ENCODE measurements around the gene PCSK9.
"Not testable (repeated sequence)": the region's sequence is repeated elsewhere in the genome, so short reads cannot be mapped to it uniquely, and the experiment has no call there.

Gene PCSK9

DNA sequence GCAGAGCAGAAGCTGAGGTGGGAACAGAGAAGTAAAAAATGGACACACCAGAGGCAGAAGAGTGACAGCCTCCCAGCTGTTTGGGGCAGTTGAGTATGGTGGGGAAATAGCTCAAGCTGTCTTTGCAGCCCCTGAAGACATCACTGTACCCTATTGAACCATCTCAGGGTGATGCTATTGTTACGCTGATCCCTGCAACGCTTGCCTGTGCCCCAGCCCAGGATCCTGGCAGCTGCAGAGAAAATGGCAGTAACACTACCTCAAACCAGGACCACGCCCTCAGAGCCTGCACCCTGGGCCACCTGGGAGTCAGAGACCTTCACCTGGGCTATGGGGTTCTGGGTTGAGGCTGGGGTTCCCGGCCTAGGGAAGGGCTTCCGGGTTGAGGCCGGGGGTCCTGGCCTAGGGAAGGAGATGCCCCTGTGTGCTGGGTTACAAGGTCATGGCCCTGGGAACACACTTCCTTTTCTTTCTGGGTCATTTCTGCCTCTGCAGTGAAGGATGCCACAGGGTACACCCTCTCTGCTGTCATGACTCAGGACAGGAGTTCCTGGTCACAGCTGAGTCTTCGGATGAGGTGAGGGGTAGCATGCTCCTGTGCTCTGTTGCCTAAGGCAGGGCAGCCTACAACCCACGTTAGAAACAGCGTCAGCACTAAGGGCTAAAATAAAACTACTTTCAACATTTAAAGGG is 29.0 kb upstream of the PCSK9 start:
- DNase-seq: no peak

DNA sequence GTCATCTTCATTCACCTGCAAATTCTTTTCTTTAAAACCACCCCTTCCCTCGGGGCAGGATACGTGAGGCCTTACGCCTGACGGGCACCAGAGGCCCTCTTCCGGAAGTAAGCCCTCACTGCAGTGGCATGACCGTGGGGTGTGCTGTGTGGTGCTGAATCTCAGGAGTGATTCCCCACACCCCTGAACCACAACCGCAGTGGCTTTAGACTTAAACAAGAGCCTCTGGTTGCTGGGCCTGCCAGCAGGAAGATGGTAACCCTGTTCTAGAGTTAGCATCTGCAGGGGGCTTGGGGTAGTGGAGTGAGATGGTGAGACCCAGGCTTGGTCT is 28.5 kb upstream of the PCSK9 start:
- DNase-seq: no peak

DNA sequence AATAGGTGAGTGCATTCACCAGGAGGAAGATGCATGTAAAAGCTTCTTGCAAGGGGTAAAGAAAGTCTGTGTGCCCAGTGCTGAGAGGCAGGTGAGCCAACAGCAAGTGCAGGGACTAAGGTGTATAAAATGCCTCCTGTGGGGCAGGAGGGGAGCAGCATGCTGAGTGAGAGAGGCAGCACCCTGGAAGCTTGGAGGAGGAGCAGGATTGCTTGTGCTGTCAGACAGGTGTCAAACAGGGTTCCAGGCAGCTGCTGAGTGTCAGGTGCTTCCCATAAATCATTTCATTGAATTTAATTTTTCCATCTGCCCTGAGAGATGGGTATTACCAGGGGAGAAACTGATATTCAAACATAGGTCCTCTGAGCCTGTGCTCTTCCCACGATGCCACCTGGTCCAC is 26.7 kb upstream of the PCSK9 start:
- DNase-seq: no peak

DNA sequence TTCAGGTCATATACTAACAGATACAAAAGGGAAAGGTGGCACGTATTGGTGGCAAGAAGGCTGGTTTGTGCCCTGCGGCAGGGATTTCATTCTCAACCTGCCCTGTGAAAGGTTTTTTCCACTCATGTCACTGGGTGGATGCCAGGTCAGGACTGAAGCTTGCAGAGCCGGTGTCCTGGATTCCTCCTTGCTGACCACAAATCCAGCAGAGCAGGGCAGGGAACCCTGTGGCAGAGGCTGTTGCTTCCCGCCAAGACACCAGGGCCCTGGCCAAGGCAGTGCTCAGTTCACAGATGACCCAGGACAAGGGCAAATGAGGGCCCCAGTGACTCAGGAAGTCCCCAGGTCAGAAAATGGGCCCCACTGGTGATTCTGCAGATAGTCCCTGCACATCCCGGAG is 24.2 kb upstream of the PCSK9 start:
- DNase-seq: no peak

DNA sequence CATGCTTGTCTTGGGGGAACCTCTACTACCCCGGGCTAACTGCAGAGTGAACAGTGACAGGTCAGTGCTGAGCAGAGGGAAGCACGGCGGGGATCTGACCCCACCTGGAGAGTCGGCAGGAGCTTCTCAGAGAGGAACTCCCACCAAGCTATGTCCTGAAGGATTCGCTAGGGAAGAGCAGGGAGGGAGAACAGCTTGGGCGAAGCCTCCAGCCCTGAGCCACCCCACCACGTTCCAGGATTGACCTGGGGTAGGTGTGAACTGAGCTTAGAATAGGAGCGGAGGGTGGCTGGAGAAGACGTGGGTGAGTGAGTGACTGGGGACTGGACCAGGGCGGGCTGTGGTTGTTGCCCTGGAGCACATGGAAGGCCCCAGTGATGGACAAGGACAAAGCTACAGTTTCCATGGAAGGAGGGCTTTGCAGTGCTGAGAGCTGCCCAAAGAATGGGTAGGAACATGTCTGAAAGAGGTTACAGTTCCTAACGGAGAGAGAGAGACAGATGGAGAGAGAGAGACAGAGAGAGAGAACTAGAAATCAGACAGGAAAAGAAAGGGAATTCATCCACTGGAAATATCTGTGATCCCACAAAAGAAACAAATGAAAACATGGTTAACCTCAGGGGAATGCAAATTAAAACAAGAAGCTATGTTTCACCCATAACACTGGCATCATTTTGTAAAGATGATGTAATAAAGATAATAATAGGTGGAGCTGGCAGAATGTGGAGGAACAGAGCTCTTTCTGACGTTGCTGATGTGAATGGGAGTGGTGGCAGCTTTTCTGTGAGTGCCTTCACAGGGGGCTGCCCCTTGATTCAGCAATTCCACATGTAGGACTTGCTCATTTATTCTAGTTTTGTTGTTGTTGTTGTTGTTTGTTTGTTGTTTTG is 23.4 kb upstream of the PCSK9 start:
- no peak for DNase-seq

DNA sequence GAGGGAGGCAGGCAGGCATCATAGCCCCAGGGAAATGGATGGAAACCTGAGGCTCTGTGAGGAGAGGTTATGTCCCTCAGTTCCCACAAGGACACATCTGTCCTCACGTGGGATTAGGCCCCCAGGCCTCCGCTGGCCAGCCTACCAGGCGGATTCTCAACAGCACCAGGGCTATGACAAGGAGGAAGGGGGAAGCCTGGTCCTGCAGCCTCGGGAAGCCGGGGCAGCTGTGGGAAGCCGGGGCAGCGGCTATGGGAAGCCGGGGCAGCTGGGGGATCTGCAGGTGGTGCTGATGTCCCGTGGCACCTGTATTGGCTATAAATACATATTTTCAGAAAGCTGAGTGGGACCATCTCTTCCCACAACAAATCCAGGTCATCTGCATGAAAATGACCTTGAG is 21.0 kb upstream of the PCSK9 start:
- DNase-seq: no peak

DNA sequence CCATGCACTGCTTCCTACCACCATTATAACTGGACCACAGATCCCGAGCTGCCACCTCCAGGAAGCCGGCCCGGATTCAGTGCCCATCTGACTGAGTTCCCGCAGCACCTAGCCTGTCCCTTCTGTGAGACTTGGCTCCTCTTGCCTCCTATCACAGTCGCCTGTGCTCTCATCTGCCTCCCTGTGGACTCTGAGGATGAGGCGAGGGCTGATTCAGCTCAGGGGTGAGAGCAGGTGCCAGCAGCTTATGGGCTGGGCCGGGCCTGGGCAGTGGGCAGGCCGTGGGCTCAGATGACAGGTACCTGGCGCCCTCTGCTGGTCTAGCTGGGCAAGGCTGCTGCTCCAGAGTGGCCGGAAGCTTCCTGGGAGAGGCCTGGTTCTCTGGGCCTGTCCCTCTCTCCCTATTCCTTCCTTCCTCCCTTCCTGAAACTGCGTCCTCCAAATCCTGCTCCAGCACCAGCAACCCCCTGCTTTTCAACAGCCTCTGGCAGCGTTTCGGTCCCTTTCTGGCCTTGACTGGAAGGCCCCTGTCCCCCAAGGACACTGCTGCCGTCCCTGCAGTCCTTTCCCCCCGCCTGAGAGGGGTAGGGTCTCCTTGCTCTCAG is 17.3 kb upstream of the PCSK9 start:
- peak; percentile 6 to 42 (median 30) for DNase-seq

DNA sequence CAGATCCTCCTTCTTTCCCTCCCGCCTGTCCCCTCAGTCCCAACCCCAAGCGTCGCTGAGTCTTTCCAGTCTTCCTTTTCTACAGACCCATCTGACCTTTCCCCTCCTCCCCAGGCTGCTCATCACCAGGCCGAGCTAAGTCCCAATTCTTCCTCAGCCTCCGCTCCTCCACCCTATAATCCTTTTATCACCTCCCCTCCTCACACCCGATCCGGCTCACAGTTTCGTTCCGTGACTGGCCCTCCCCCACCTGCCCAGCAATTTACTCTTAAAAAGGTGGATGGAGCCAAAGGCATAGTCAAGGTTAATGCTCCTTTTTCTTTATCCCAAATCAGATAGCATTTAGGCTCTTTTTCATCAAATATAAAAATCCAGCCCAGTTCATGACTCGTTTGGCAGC is 15.2 kb upstream of the PCSK9 start:
- not testable (repeated sequence) for DNase-seq

DNA sequence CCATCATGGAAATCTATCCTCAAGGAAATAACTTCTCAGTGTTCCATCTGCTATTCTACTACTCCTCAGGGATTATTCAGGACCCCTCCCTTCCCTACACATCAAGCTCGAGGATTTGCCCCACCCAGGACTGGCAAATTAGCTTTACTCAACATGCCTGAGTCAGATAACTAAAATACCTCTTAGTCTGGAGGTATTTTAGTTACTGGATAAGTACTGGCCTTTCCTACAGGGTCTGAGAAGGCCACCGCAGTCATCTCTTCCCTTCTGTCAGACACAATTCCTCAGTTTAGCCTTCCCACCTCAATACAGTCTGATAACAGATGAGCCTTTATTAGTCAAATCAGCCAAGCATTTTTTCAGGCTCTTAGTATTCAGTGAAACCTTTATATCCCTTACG is 12.7 kb upstream of the PCSK9 start:
- DNase-seq: not testable (repeated sequence)

DNA sequence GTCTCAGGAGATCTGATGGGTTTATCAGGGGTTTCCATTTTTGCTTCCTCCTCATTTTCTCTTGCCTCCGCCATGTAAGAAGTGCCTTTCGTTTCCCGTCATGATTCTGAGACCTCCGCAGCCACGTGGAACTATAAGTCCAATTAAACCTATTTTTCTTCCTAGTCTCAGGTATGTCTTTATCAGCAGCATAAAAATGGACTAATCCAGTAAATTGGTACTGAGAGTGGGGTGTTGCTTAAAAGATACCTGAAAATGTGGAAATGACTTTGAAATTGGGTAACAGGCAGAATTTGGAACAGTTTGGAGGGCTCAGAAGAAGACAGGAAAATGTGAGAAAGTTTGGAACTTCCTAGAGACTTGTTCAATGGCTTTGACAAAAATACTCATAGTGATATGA is 8.2 kb upstream of the PCSK9 start:
- not testable (repeated sequence) for DNase-seq

DNA sequence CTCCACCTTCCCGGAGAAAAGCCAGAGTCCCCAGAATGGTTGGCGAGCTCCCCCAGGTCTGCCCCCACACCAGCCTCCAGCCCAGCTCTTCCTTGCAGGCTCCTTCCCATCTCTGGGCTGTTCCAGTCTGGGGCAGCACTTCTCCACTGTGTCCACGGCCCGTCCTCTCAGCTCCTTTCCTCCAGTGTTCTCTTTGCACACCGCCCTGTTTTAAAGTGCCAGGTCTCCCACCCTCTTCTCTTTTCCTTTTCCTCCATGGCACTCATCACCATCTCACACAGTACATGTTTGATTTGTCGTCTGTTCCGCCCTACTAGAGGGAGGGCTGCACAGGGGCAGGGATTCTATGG is 6.1 kb upstream of the PCSK9 start:
- DNase-seq: no peak

DNA sequence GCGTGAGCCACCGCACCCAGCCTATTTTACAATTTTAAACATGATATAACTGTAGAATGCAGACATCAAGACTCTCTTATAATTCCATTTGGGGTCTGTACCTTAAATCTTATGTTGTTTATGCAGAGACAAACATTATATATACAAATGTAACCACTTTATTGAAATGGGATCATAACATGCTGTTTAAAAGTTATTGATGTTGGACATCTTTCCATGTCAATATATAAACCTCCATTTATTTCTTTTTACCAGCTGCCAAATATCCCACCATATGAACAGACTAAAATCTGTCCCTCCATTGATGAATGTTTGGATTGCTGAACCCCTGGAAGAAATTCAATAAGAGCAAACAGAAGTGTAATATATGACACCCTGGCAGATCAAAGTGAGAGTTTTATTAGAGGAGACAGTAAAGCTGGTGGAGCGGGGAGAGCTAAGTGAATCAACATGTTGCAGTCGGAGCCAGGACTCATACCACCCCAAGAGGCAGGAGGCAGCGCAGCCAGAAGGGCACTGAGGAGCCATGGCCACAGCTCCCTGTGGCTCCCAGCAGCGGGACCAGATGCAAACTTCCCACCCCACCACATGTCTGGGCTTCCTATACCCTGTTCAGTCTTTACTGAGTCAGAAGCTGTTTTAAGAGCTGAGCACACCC is 4.7 kb upstream of the PCSK9 start:
- DNase-seq: no peak

DNA sequence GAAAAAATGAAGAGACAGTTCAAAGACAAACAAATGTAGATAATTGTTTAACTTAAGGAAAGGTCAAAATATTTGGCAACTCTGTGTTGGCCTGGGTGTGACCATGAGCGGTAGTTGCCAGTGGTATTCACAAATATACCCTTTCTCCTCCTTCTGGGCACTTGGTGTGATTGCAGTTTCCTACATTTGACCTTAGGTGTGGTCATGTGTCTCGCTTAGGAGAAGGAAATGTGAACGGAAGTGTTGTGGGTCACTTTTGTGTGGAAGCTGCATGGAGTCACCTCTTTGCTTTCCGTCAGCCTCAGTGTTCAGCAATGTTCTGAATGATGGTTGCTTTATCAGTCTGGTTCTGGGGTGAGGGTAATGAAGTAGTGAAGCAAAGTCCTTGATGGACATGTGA is 3.4 kb upstream of the PCSK9 start:
- no peak for DNase-seq

DNA sequence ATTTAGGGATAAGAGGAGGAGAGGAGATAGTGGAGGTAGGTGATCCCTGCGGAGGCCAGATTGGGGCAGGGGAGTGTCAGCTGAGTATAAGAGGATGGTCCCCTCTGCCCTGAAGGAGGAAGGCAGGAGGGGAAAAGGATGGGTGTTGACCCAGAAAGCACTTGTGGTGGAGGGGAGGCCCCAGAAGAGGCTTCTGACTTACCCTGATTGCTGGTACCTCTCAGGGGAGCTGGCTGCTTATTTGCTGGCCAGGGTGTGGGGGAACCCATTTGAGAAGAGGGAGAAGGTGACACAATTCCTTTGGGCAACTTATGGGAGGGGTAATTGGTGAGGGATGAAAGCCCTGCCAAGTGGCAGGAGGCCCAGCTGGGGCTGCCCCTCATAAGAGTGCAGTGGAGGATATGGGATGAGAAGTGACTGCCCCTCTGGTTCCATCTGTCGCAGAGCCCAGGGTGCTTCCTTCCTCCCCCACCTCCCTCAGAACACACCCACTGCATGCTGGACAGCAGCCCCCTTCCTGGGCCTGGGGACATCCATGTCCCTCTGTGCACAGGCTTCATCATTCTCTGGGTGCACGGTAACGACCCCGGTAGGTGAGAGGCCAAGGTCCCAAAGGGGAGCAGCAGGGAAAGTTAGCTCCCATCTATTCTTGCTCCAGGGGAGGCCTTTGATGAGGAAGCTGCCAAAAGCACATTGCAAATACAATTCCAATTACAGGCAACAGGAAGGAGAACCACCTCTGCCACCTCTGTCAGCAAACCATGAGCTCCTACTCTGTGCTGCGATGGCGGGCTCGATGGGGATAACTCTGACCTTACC is 1.4 kb upstream of the PCSK9 start:
- DNase-seq: no peak

DNA sequence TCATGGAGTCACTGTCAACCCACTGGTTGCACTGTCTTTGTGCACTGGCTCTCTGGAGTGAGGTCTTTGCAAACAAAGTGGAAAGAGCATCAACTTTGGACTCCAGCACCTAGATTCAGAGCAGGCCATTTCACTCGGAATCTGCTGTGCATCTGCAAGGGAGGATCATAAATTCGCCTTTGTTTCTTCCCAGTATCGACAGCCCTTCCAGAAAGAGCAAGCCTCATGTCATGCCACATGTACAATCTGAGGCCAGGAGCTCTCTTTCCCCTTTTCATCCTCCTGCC is 853 bp upstream of the PCSK9 start:
- no peak for DNase-seq

DNA sequence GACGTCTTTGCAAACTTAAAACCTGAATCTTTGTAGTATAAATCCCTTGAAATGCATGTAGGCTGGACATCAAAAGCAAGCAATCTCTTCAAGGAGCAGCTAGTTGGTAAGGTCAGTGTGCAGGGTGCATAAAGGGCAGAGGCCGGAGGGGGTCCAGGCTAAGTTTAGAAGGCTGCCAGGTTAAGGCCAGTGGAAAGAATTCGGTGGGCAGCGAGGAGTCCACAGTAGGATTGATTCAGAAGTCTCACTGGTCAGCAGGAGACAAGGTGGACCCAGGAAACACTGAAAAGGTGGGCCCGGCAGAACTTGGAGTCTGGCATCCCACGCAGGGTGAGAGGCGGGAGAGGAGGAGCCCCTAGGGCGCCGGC is 390 bp upstream of the PCSK9 start:
- DNase-seq: no peak

DNA sequence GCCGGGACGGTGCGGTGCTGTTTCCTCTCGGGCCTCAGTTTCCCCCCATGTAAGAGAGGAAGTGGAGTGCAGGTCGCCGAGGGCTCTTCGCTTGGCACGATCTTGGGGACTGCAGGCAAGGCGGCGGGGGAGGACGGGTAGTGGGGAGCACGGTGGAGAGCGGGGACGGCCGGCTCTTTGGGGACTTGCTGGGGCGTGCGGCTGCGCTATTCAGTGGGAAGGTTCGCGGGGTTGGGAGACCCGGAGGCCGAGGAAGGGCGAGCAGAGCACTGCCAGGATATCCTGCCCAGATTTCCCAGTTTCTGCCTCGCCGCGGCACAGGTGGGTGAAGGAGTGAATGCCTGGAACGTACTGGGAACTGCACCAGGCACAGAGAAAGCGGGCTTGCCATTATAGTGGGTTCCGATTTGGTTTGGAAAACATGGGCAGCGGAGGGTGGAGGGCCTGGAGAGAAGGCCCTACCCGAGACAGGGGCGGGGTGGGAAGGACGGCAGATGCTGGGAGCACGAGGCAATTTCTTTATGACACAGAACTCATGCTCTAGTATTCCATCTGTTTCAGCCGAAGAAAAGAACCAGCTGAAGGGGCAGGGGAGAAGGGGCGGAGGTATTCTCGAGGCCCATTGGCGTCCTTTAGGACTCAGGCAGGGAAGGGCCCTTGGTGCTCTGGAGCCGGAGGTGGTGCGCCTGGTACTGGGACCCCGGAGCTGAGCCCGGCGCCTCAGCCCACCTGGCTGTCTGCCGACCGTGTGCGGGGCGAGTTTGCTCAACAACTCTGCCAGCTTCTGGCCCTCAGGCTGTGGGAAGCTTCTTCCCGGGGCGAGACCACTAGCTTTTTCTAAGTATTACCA is 960 bp downstream of the PCSK9 start:
- DNase-seq: no peak

DNA sequence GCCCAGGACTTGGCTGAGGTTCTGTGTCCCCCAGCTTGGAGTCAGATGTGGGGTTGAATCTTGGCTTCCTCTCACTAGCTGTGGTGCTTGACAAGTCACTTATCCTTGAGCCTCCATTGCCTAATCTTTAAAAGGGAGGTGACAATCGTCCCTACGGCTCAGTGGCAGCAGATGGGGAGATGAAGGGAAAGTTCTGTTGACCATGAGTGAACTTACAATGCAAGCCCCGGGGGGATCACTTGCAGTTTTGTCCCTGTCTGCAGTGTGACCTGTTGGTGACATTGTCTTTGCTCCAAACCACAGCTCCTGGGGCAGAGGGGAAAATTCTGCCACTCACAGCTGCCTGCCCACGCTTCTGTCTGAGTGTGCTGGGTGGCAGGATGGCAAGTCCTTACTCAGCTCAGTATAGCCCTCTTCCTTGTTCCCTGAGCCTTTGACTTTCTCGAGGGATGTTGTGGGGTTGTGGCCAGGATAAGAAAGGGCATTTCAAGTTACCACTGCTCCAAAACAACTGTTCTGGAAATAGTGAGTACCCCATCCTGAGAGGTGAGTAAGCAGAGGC is 1.7 kb downstream of the PCSK9 start:
- no peak for DNase-seq

DNA sequence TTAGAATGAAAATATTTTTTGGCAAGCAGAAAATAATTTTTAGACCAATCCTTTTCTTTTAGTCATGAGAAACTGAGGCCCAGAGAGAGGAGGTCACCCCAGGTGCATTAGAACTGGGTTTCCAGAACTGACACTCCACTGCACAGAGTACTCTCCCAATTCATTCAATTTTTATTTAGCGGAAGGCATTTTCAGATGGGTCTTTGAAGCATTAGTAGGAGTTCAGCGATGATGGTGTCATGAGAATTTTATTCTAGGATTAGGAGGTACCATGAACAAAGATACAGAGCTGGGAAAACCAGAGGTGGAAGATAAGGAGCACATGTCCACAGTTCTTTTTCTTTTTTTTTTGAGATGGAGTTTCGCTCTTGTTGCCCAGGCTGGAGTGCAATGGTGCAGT is 2.3 kb downstream of the PCSK9 start:
- DNase-seq: no peak

DNA sequence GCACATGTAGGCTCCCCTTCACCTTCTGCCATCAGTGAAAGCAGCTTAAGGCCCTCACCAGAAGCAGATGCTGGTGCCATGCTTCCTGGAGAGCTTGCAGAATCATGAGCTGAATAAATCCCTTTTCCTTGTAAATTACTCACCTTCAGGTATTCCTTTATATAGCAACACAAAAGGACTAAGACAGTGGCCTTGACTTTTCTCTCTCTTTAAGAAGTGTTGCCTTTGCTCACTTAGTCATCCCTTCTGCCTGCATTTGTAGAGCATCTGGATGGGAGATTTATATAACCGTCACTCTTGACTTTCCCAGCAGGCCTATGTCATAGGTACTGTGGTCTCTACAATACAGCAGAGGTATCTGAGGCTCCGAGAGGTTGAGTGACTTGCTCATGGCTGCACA is 3.7 kb downstream of the PCSK9 start:
- no peak for DNase-seq

DNA sequence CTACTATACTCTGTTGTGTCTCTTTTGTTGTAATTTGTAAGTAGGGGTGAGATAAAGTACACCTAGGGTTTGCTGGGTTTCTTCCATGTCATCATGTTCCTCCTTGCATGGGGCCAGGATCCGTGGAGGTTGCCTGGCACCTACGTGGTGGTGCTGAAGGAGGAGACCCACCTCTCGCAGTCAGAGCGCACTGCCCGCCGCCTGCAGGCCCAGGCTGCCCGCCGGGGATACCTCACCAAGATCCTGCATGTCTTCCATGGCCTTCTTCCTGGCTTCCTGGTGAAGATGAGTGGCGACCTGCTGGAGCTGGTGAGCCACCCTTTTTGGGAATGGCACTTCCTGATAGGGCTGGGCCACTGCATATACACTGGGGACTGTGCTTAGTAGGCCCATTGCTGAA is 4.4 kb downstream of the PCSK9 start:
- no peak for DNase-seq

Data from stimulated activated naive CD4-positive, alpha-beta T cell (primary cell).